Measurements from ENCODE around the gene SNRPF.
"Not testable (repeated sequence)": the region's sequence is repeated elsewhere in the genome, so short reads cannot be mapped to it uniquely, and the experiment has no call there.

SNRPF gene

DNA sequence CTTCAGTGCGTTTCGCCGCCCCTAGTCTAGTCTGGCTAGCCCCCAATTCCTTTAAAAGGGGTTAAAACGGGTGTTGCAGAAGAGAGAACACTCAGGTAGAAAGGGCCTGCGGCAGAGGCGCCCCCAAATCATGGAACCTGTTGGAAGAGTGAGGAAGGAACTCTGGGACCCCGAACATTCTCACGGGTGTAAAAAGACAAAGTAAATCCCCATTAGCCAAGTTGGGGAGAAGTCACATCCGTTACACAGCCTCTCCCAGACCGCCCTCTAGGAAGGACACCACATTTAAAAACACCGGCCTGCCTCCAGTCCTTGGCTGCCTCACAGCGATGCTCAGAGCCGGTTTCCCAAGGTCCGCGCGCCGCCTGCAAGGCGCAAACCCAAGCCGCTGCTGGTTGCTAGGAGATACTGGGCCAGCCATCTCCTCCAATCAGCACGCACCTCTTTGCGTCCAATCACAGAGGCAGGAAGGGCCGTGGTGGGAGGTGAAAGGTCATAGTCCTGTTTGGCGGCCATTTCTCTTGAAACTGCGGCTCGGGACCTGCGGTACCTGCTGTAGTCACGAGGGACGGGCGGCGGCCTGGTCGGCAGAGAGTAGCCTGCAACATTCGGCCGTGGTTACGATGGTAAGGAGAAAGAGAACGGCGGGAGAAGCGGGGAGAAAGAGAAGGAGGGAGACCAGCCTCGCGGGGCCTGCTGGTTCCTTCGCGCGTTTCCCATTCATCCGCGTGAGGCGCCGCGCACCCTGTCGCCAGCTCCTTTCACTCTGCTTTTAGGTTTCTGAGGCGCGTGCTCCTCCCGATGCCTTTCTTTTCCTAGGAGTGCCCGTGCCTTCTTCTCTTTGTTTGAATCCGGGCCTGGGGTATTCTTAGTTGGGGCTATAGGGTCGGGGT, at the start of gene SNRPF:
SNRPF (plus strand) TSS at position 502 of the 893 bp plus-strand sequence; CDS start at position 624, 122 bp downstream.
- peak; percentile 71 to 88 (median 88) for DNase-seq (ENCODE audit: low read depth in 3 of 3)

DNA sequence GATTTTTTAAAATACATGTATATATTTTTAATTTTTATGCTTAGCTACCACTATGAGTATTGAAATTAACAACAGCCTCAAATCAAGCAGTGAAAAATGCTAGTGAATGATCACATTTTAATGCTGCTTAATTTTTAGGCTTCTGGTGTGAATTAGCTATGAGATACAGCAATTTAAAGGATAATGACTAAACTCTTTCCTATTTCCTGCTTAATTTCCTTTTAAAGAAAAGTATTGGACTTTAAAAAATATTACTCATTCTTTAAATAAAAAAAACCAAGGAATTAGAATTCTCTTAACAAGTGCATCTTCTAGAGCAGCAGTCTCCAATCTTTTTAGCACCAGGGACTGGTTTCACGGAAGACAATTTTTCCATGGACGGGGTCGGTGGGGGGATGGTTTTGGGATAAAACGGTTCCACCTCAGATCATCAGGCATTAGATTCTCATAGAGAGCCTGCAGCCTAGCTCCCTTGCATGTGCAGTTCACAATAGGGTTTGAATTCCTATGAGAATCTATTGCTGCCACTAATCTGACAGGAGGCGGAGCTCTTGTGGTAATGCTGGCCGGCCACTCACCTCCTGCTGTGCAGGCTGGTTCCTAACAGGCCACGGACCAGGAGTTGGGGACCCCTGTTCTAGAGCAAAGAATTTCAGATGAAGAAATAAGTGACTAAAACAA, 49.6 kb upstream of the SNRPF start:
- no peak for DNase-seq (ENCODE audit: low read depth in 3 of 3)

DNA sequence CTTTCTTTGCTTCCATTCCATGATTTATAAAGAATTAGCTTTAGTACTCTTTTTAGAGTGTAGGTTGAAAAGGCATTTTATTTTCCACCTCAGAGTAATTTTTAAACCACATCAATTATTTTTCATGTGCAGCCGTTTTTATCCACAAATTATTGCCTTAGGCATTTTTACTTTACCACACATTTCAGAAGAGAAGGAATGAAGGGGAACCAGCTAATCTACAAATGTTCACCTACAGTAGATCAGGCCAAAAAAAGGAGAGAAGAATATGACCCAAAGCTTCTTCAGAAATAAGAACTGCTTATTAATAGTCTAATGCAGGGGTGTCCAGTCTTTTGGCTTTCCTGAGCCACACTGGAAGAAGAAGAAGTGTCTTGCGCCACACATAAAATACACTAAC, 48.3 kb upstream of the SNRPF start:
- DNase-seq (ENCODE audit: low read depth in 3 of 3), result no peak

DNA sequence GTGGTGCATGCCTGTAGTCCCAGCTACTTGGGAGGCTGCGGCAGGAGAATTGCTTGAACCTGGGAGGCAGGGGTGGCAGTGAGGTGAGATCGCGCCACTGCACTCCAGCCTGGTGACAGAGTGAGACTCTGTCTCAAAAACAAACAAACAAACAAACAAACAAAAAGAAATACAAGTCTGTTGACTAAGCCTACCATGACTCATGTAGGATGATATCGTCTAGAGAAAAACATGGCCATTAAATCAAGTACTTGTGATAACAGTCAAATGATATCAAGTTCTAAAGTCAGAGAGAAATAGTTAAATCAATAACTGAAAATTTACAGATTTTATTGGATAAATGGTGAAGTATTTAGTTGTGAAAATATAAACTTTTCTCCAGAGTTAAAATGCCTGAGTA, 46.6 kb upstream of the SNRPF start:
- DNase-seq (ENCODE audit: low read depth in 3 of 3), result not testable (repeated sequence)

DNA sequence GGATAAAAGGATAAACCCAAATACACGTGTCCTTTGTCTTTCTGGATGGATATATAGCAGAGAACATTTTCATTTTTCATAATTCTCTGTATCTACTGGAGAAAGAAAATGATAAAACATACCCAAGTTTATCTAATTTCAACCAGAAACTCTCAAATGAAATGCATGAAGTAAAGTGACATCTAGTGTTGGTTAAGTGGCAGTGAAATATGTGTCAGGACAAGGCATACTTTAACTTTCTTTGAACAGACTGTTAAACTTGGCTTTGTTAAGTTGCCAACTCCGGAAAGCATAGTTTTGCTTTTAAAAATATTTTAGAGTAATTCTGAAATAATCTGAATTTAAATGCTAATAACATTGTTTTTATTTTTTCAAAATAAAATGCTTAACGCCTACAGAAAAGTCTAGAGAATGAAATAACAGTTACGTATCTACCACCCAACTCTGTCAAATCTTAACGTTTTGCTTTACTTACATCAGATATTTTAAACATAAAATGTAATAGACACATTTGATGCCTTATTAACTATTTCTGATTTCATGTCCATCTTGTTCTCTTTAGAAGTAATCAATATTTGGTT, 43.0 kb upstream of the SNRPF start:
- DNase-seq (ENCODE audit: low read depth in 3 of 3), result no peak

DNA sequence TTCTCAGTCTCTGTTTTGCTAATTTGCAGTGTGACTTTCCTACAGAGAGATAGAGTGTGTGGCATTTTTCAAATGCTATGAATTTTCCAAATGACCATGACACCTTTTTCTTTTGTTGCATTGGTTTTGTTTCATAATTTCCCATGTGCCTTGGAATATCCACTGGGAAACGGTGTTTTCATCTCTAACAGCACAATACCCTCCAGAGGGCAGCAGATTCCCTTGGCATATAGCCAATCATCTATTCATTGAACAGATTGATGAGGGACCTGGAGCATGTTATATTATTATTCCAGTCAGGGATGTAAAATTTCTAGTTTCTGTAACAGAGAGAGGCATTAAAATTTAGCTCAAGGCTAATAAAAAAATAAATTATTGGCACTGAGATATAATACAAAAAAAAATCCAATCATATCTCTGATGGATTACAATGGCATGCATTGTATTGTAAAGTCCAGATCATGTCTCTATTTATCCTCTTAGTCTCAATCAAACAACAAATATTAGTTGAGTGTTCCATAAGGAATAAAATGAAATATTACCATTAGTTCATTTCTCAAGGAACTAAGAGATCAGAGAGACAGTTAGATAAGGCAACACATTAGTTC, 38.6 kb upstream of the SNRPF start:
- DNase-seq (ENCODE audit: low read depth in 3 of 3), result no peak

DNA sequence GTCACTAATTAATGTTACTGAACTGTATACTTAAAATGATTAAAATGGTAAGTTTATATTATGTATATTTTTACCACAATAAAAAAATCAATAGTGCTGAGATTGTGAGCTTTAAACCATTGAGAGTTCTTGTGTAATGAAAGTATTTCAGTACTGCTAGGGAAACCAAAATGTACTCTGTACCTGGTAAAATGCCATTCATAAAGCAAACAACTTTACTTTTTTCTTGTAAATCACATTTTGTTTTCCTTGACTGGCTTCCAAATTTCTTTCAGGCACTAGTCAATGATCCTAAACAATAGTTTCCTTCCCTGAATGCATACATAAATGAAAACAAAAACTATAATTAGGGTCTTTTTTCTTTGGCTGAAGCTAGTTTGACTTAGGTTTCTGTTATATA, 29.4 kb upstream of the SNRPF start:
- no peak for DNase-seq (ENCODE audit: low read depth in 3 of 3)

DNA sequence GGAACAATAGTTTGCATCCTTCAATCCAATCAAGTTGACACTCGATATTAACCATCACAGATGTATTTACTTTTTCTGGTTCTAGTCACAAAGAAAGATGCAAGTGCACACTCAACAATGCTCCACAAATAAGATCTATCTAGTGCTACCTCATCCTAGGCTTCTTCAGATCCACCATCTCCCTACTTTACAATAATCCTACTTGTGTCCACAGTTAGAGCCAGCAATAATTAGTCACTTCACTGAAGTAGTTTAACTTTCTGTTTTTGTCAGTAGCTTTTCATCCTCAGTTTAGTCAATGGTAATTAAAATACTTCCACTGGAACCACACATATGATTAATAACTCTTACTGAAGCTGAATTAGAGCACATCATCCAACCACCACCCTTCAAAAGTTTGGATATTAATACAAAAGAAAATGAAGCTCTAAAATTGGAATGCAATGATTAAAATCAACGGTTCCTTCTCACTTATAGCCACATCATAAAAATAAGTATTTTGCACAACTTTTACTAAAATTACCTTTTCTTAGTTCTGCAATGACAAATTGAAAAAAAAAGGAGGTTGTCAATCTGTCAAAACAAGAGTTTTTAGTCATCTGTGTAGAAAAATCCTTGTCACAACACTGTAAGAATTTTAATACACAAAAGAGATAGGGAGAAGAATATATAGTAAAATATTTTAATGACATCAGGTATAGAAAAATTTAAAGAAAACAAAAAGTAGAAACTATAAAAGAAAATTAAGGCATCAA, 28.2 kb upstream of the SNRPF start:
- DNase-seq (ENCODE audit: low read depth in 3 of 3), result no peak

DNA sequence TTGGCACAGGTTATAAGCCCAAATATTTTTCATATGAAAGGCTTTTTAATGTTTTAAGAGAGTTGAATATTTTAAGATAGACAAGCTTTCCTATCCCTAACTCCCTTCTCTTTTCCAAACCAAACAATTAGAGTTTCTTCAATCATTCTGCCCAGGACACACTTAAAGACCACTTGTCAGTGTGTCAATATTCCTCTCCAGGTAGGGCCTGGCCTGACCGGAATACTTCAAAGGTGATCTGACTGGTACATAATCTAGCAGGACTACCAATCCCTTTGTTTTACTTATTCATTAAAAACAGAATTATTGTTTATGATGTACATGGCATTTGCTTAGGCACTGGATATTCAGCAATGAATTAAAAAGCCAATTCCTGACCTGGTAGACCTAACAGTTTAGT, 24.2 kb upstream of the SNRPF start:
- DNase-seq (ENCODE audit: low read depth in 3 of 3), result no peak

DNA sequence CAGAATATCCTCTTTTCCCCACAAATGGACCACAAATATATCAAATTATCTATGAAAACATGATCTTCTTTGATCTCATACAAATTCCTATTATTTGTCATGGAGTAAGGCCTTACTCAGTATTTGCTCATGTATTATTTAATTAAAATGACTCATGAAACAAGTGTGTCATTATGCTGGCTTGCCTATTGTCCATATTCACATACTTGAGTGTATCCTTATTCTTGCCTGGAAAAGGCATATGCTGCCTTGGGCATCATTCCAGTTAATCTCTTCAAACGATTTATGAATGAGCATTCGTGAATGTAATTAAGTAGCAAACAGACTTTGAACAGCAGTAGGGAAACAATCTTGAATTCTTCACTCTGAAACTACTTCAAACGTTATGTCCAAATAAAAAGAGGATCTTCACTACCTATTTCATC, 22.6 kb upstream of the SNRPF start:
- no peak for DNase-seq (ENCODE audit: low read depth in 3 of 3)

DNA sequence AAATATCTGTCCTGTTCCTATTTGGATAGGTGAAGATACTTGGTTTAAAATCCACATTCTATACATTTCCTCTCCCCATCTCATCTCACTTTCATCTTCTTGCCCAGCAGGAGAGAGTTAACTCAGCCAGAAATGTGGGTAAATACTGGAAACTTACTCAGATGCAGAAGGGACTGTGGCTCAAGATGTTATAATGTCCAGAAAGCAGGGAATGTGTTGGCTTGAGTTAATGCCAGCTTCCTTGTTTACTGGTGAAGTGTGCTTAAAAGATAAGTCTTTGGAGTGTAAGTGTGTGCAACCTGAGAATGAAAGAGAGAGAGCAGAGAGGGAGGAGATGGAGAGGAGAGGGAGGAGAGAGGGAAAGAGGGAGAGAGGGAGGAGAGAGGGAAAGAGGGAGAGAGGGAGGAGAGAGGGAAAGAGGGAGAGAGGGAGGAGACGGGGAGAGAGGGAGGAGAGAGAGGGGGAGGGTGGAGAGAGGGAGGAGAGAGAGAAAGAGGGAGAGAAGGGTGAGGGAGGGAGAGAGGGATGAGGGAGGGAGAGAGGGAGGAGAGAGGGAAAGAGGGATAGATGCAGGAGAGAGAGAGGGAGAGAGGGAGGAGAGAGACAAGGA, 22.0 kb upstream of the SNRPF start:
- DNase-seq (ENCODE audit: low read depth in 3 of 3), result no peak

DNA sequence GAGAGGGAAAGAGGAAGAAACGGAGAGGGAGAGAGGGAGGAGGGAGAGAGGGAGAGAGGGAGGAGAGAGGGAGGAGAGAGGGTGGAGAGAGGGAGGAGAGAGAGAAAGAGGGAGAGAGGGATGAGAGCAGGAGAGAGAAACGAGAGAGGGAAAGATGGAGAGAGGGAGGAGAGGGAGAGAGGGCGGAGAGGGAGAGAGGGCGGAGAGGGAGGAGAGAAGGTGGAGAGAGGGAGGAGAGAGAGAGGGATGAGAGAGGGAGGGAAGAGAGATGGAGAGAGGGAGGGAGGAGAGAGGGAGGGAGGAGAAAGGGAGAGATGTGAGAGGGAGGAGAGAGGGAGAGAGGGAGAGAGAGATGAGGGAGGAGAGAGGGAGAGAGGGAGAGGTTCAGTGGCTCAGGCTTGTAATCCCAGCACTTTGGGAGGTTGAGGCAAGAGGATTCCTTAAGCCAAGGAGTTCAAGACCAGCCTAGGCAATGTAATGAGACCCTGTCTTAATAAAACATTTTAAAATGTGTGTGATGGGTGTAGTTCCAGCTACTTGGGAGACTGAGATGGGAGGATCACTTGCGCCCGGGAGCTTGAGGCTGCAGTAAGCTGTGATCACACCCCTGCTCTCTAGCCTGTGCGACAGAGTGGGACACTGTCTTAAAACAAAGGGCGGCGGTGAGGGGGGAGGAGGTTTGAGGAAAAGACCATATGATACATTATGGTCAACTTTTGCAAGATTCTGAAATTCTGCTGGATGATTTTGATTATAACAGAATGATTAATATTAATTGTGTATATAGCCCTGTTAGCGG, 21.3 kb upstream of the SNRPF start:
- no peak for DNase-seq (ENCODE audit: low read depth in 3 of 3)

DNA sequence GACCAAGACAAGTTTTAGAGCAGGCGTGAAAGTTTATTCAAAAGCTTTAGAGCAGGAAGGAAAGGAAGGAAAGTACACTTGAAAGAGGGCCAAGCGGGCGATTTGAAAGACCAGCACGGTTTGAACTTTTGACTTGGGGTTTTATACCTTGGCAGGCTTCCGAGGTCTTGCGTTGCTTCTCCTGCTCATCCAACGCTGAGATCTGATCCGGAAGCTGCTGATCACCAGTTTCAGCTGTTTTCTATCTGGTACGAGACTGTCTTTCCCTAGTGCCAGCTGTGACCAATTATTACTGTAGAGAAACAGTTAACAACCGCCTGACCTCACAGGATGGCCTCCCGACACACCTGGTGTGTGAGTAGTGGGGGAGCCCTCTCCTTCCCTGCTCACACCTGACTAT, 20.6 kb upstream of the SNRPF start:
- no peak for DNase-seq (ENCODE audit: low read depth in 3 of 3)

DNA sequence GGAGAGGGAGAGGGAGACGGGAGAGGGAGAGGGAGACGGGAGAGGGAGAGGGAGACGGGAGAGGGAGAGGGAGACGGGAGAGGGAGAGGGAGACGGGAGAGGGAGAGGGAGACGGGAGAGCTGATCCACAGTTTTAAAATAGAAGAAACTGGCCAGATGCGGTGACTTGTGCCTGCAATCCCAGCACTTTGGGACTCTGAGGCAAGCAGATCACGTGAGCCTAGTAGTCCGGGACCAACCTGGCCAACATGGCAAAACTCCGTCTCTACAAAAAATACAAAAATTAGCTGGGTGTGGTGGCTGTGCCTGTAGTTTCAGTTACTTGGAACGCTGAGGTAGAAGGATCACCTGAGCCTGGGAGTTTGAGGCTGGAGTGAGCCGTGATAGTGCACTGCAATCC, 16.3 kb upstream of the SNRPF start:
- not testable (repeated sequence) for DNase-seq (ENCODE audit: low read depth in 3 of 3)

DNA sequence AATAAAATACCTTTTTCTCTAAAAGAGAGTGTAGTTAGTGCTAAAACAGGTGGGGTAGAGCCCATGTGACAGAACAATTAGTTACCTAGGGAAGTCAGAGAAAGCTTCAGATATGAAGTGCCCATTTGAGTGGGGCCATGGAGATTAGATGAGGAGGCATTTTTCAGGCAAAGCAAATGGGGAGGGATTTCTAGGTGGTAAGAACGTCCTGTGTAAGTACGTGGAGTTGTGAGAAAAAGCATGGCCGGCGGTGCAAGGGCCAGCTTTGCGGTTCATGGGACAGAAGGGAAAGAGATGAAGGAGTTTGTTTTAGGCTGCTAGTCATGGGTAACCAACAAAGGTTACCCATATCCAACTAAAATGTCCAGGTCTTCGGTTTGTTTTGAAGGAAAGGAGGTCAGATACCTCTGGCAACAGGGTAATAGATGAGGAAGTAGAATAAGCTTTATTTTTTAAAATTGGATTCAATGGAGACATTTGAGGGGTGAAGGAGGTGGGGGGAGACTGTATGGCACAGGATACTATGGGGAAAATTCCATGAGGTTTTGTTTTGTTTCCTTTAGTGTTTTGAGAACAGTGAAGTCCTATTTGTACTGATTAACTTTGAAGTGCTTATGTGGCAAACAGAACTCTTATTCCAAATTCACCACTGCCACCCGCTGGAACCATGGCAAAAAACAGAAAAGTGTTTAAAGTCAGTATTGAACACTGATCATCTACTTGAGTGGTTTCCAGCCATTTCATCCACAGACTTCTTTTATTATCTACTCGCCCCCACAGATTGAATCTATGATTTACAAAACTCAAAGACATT, 10.0 kb upstream of the SNRPF start:
- DNase-seq (ENCODE audit: low read depth in 3 of 3), result no peak

DNA sequence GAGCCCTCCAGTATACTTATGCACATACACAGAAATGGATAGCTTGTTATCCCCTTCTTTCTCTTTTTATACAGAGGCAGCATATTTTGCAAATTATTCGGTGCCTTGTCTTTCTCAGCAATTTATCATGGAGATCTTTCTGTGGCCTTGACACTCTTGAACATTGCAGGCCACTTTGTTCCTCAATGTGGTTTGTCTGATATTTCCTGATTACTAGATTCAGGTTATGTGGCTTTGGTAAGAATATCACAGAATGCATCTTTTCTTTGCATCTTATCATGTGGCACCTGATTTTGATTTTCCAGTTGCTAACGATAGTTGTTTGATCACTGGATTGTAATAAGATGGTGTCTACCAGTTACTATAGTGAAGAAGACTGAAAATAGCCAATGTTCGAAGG, 7.1 kb upstream of the SNRPF start:
- no peak for DNase-seq (ENCODE audit: low read depth in 3 of 3)

DNA sequence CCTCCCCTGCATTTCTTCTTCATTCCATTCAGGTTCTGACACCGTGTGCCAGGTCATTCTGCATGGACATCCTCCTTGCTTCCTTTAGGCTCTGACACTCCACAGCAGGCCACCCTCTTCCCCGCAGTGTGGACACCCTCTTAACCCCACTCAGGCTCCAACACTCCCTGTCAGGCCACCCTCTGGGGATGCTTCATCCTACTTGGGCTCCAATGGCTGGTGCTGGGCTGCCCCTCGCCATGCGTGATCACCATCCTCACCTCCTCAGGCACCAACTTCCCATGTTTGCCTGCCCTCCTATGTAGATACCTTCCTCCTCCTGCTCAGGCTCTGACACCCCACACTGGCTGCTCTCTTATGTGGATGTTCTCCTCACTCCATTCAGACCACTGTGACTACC, 6.6 kb upstream of the SNRPF start:
- DNase-seq (ENCODE audit: low read depth in 3 of 3), result no peak

DNA sequence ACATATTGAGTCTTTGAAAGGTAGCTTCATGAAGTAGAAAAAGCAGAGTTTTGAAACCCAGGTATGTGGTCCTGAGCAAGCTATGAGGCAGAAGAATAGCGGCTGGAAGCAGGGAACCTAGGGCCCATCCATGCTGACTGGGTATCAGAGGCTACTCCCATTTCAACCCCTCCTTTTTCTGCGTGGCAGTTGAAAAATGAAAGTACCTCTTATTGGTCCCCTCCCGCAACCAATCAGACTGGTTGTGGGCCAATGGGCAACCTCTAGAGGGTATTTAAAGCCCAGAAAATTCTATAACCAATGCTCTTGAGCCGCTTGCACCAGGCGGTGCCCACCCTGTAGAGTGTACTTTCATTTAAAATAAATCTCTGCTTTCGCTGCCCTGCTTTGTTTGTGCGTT, 1.6 kb upstream of the SNRPF start:
- no peak for DNase-seq (ENCODE audit: low read depth in 3 of 3)

DNA sequence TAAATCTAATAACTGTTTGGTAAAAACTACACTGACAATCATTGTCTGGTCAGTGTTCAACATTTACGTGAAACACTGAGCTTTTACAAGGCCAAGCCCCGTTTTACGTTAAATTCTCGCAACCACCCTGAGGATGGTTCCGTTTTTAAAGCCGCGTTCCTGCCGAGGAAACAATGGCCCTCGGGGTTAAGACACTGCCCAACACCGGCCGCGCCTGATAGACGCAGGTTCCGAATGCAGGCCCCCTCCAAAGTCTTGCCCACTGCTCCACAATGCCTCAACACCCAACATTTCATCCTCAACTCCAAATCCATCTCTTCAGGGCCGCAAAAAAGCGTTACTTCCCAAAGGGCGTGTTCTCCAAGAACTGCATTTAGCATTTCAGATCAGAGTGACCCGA, 953 bp upstream of the SNRPF start:
- DNase-seq (ENCODE audit: low read depth in 3 of 3), result no peak

Data from stimulated activated CD4-positive, alpha-beta T cell treated with anti-CD3 and anti-CD28 coated beads, TNF-alpha, amount 100 ng/mL, for 4 hours (primary cell).